HepG2 (cell line): Measurements from ENCODE around the gene DYSF.

Source experiments
- MEIS2 ChIP-seq: sonication (generic); formaldehyde crosslinking; IDR thresholded peaks from 2 replicates; pipeline ENCODE4 v1.9.0; 2021; ENCODE audit warnings: mild to moderate bottlenecking, missing genetic modification reagents
- U2AF1 ChIP-seq: fragments of 200-400 bp; formaldehyde crosslinking; optimal IDR thresholded peaks from 2 replicates; pipeline ENCODE3; 2017; ENCODE audit warnings: mild to moderate bottlenecking, low read depth, low read length

DNA sequence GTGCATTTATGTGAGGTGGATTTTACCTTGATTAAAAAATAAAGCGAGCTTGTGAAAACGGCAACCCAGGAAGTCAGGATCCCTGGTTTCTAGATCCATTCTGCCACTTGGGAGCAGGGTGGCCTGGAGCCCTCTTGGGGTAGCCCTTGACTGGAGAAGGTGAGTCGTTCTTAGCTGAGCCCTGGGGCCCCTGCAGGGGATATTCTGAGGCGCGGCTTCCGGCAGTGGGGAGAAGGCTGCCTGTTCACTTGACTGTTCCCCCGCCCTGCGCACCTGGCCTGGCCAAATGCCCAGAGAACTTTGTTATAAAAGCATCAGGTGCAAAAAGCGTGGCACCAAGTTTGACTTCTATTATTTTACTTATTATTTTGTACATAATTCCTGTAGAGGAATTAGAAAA is 221.9 kb downstream of the DYSF start:
- TF ChIP-seq MEIS2 (no peak), U2AF1 (no peak)
